GM12878 (cell line): Measurements from ENCODE around the gene ZBTB16.

Source experiments
- BRCA1 ChIP-seq: IDR thresholded peaks from 2 replicates; pipeline ENCODE4 v1.6.1; 2011; ENCODE audit warnings: low read depth, low read length, improper control_type of control experiment
- EZH2 ChIP-seq: IDR thresholded peaks from 2 replicates; pipeline ENCODE4 v1.6.1; 2012; ENCODE audit warnings: low read depth, mild to moderate bottlenecking, control low read depth, inconsistent platforms, low read length, borderline replicate concordance; ENCODE audit not compliant: control insufficient read depth
- PML ChIP-seq: IDR thresholded peaks from 2 replicates; pipeline ENCODE4 v1.6.1; 2012; ENCODE audit warnings: low read length, inconsistent platforms
- POLR2A ChIP-seq: IDR thresholded peaks from 2 replicates; pipeline ENCODE4 v1.6.1; 2011; ENCODE audit warnings: low read depth, mild to moderate bottlenecking, low read length
- POLR2AphosphoS5 ChIP-seq: IDR thresholded peaks from 2 replicates; pipeline ENCODE4 v1.6.1; 2011; ENCODE audit warnings: mild to moderate bottlenecking, low read length, inconsistent platforms
- ZNF24 ChIP-seq: fragments of 450-650 bp; IDR thresholded peaks from 2 replicates; pipeline ENCODE4 v1.6.1; 2017; ENCODE audit warnings: antibody characterized with exemption, mild to moderate bottlenecking
- ZNF274 ChIP-seq: IDR thresholded peaks from one replicate; pipeline ENCODE4 v1.8.0; 2011; ENCODE audit not compliant: insufficient read length, insufficient read depth
- ZSCAN29 ChIP-seq: fragments of 450-650 bp; IDR thresholded peaks from 2 replicates; pipeline ENCODE4 v1.6.1; 2017; ENCODE audit warnings: mild to moderate bottlenecking, moderate library complexity
- TF ChIP-seq, protein P1 (sequence below), 3 experiments: IDR thresholded peaks in 2 of 3; conservative IDR thresholded peaks in 1 of 3; 2 replicates each; pipeline ENCODE4 v1.5.1; 2011; ENCODE audit warnings: low read depth in 3 of 3, low read length in 3 of 3, mild to moderate bottlenecking in 3 of 3, control low read depth in 2 of 3, moderate library complexity in 2 of 3, inconsistent platforms in 1 of 3, mixed read lengths in 1 of 3; ENCODE audit not compliant: control insufficient read depth in 2 of 3, insufficient read depth in 1 of 3; ENCODE audit errors: extremely low read depth in 1 of 3

DNA sequence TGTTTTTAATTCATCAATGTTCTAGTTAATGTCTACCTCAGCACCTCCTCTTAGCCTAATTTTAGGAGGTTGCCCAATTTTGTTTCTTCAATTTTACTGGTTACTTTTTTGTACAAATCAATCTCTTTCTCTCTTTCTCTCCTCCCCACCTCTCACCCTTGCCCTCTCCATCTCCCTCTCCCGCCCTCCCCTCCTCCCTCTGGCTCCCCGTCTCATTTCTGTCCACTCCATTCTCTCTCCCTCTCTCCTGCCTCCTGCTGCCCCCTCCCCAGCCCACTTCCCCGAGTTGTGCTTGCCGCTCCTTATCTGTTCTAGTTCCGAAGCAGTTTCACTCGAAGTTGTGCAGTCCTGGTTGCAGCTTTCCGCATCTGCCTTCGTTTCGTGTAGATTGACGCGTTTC, 195.8 kb downstream of the ZBTB16 start:
- TF ChIP-seq EZH2 (no peak), BRCA1 (no peak), ZNF274 (no peak), ZNF24 (no peak), ZSCAN29 (no peak), PML (no peak), POLR2AphosphoS5 (no peak), POLR2A (no peak)
- TF ChIP-seq, protein P1, sequence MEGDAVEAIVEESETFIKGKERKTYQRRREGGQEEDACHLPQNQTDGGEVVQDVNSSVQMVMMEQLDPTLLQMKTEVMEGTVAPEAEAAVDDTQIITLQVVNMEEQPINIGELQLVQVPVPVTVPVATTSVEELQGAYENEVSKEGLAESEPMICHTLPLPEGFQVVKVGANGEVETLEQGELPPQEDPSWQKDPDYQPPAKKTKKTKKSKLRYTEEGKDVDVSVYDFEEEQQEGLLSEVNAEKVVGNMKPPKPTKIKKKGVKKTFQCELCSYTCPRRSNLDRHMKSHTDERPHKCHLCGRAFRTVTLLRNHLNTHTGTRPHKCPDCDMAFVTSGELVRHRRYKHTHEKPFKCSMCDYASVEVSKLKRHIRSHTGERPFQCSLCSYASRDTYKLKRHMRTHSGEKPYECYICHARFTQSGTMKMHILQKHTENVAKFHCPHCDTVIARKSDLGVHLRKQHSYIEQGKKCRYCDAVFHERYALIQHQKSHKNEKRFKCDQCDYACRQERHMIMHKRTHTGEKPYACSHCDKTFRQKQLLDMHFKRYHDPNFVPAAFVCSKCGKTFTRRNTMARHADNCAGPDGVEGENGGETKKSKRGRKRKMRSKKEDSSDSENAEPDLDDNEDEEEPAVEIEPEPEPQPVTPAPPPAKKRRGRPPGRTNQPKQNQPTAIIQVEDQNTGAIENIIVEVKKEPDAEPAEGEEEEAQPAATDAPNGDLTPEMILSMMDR (IDR thresholded peaks at IDR 0.05 in 2 of 3, conservative IDR thresholded peaks at IDR 0.05 in 1 of 3; ENCODE audit: control insufficient read depth in 2 of 3, extremely low read depth in 1 of 3, insufficient read depth in 1 of 3, low read depth in 3 of 3, low read length in 3 of 3), result no peak
